HepG2 (cell line): ENCODE data around the gene DCAF7. TPM values are rescaled to one million over a fixed set of nuclear protein-coding genes. Genes with fewer than 3 reads are reported as not detected.

Experiments used
- AGO2 ChIP-seq: fragments of 200-400 bp; formaldehyde crosslinking; optimal IDR thresholded peaks from 2 replicates; pipeline ENCODE3; 2017; ENCODE audit warnings: mild to moderate bottlenecking, low read depth, low read length, moderate library complexity
- BCL6 ChIP-seq: IDR thresholded peaks from 2 replicates; pipeline ENCODE4 v1.6.1; 2016; ENCODE audit warnings: missing genetic modification reagents, missing compliant biosample characterization
- ELF3 ChIP-seq: IDR thresholded peaks from 2 replicates; pipeline ENCODE4 v1.6.1; 2016; ENCODE audit warnings: missing genetic modification reagents, missing compliant biosample characterization
- EP300 ChIP-seq, 3 experiments: sonication (generic) in 1 of 3; formaldehyde crosslinking in 1 of 3; IDR thresholded peaks; 2 replicates each; pipeline versions ENCODE4 v1.5.1 to v1.6.1; 2011 to 2020; ENCODE audit warnings: low read depth in 2 of 3, low read length in 2 of 3, borderline replicate concordance in 1 of 3, improper control_type of control experiment in 1 of 3, mild to moderate bottlenecking in 1 of 3, missing genetic modification reagents in 1 of 3, moderate library complexity in 1 of 3
- ISX ChIP-seq: sonication (generic); formaldehyde crosslinking; conservative IDR thresholded peaks from 2 replicates; pipeline ENCODE4 v1.5.0; 2020; ENCODE audit warnings: missing genetic modification reagents
- MAFF ChIP-seq: IDR thresholded peaks from 2 replicates; pipeline ENCODE4 v1.6.1; 2011; ENCODE audit warnings: low read depth, low read length, improper control_type of control experiment
- MIER3 ChIP-seq: IDR thresholded peaks from 2 replicates; pipeline ENCODE4 v1.6.1; 2016; ENCODE audit warnings: missing compliant biosample characterization, borderline replicate concordance
- MTF2 ChIP-seq: sonication (generic); formaldehyde crosslinking; IDR thresholded peaks from 2 replicates; pipeline ENCODE4 v1.5.0; 2020; ENCODE audit warnings: missing genetic modification reagents, borderline replicate concordance
- PAX8 ChIP-seq: sonication (generic); formaldehyde crosslinking; IDR thresholded peaks from 2 replicates; pipeline ENCODE4 v1.8.0; 2022; ENCODE audit warnings: mild to moderate bottlenecking, missing genetic modification reagents, borderline replicate concordance
- POGZ ChIP-seq: sonication (generic); formaldehyde crosslinking; IDR thresholded peaks from 2 replicates; pipeline ENCODE4 v1.4.0; 2020; ENCODE audit warnings: mild to moderate bottlenecking, missing genetic modification reagents
- SPEN ChIP-seq: sonication (generic); formaldehyde crosslinking; IDR thresholded peaks from 2 replicates; pipeline ENCODE4 v1.5.1; 2020; ENCODE audit warnings: low read depth, mild to moderate bottlenecking, missing genetic modification reagents
- STAG1 ChIP-seq: sonication (generic); formaldehyde crosslinking; IDR thresholded peaks from 2 replicates; pipeline ENCODE4 v1.4.0; 2020; ENCODE audit warnings: missing genetic modification reagents
- TBP ChIP-seq: sonication (generic); formaldehyde crosslinking; IDR thresholded peaks from 2 replicates; pipeline ENCODE4 v1.5.0; 2020; ENCODE audit warnings: missing genetic modification reagents
- ZNF329 ChIP-seq: sonication (generic); formaldehyde crosslinking; IDR thresholded peaks from 2 replicates; pipeline ENCODE4 v1.9.0; 2021; ENCODE audit warnings: low read depth, mild to moderate bottlenecking, missing genetic modification reagents
- ZNF552 ChIP-seq: sonication (generic); formaldehyde crosslinking; IDR thresholded peaks from 2 replicates; pipeline ENCODE4 v1.9.0; 2022; ENCODE audit warnings: missing genetic modification reagents, mild to moderate bottlenecking, borderline replicate concordance
- ZNF562 ChIP-seq: sonication (generic); formaldehyde crosslinking; IDR thresholded peaks from 2 replicates; pipeline ENCODE4 v1.8.0; 2022; ENCODE audit warnings: missing genetic modification reagents, borderline replicate concordance
- polyA plus RNA-seq, 8 experiments: library from polyadenylated mRNA; depleted of rRNA in 3 of 8; stranded (reverse) in 7 of 8; unstranded in 1 of 8; fragments of >200 nt; fragmentation: Illumina TruSeq in 4 of 8; extraction: Trizol in 4 of 8; gene quantifications; 2 replicates each; pipeline versions ENCODE4 v1.2.1 to v1.2.3, GENCODE V29; 2011 to 2016; ENCODE audit warnings: low read depth in 4 of 8, missing spikeins in 1 of 8, mixed read lengths in 1 of 8; ENCODE audit not compliant: insufficient read depth in 1 of 8
- total RNA-seq, 5 experiments: library from RNA; depleted of rRNA; stranded (reverse); fragments of >200 nt; fragmentation: Illumina TruSeq; extraction: Trizol; gene quantifications; 2 replicates each; pipeline ENCODE4 v1.2.3, GENCODE V29; 2016; ENCODE audit warnings: low read depth in 1 of 5
- TF ChIP-seq, protein P1 (sequence below): sonication (generic); formaldehyde crosslinking; IDR thresholded peaks from 2 replicates; pipeline ENCODE4 v1.5.0; 2020; ENCODE audit warnings: mild to moderate bottlenecking, missing genetic modification reagents, borderline replicate concordance
- TF ChIP-seq, protein P2 (sequence below): sonication (generic); formaldehyde crosslinking; IDR thresholded peaks from 2 replicates; pipeline ENCODE4 v1.4.0; 2020; ENCODE audit warnings: missing genetic modification reagents, mild to moderate bottlenecking, borderline replicate concordance
- TF ChIP-seq, protein P3 (sequence below): sonication (generic); formaldehyde crosslinking; IDR thresholded peaks from 2 replicates; pipeline ENCODE4 v1.8.1; 2023; ENCODE audit warnings: mild to moderate bottlenecking, moderate library complexity, missing genetic modification reagents

DCAF7 gene
- total and polyA plus RNA-seq, 2 of the 13 experiments (the other 11 are each of a cell fraction or from before 2014, with no cell fraction given) = 55.2 to 73.4 TPM

DNA sequence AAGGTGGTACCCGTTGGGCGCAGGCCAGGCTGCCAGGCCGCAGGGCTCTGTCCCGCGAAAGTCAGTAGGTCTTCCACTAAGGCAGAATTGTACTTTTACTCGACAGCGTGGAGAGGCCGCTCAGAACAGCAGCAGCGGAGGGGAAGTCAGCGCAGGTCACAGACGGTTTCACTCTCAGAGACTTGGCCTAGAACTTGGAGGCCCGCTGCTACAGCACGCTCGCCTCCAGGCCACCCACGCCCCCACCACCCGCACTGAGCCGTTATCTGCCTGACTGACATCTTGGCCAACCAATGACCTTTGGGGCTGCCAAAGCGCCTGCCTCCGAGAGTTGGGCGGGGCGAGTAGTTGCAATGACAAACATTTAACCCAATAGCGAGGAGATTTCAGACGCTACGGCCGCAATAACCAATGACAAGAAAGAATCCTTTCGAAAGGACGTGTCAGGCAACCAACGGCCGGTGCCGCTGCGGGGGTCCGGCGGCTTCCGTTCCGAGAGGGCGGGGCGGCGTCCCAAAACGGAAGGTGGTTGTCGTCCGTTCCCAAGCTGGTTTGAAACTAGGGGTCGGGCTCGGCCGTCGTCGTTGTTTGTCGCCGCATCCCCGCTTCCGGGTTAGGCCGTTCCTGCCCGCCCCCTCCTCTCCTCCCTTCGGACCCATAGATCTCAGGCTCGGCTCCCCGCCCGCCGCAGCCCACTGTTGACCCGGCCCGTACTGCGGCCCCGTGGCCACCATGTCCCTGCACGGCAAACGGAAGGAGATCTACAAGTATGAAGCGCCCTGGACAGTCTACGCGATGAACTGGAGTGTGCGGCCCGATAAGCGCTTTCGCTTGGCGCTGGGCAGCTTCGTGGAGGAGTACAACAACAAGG, at the start of gene DCAF7 (continued):
- TF ChIP-seq ZNF552 (peak; percentile 42; the same call in 1 of the 2 replicates), ZNF562 (CRISPR knock-in tag) (no peak), BCL6 (CRISPR knock-in tag) (peak; percentile 80), MTF2 (CRISPR knock-in tag) (0 out of 2 replicates have a peak, but pooled peaks have one; percentile 30), POGZ (CRISPR knock-in tag) (peak; percentile 60), ISX (CRISPR knock-in tag) (peak; percentile 92), TBP (CRISPR knock-in tag) (no peak; the same call in none of the 2 replicates), SPEN (peak; percentile 87), PAX8 (CRISPR knock-in tag) (0 out of 2 replicates have a peak, but pooled peaks have one; percentile 32), MIER3 (CRISPR knock-in tag) (peak; percentile 51; the same call in 1 of the 2 replicates), STAG1 (CRISPR knock-in tag) (peak; percentile 28), AGO2 (peak; percentile 75), EP300 (IDR thresholded peaks at IDR 0.05; ENCODE audit: low read depth in 2 of 2, low read length in 2 of 2) (peak in 1 of 2 experiments; percentile 10; a peak in 1 of 4 replicates), EP300 (CRISPR knock-in tag; IDR thresholded peaks at IDR 0.05; ENCODE audit: borderline replicate concordance) (no peak; the same call in 1 of the 2 replicates), ZNF329 (CRISPR knock-in tag) (peak; percentile 60; the same call in 1 of the 2 replicates), MAFF (no peak), ELF3 (CRISPR knock-in tag) (peak; percentile 91)
- TF ChIP-seq, protein P1, sequence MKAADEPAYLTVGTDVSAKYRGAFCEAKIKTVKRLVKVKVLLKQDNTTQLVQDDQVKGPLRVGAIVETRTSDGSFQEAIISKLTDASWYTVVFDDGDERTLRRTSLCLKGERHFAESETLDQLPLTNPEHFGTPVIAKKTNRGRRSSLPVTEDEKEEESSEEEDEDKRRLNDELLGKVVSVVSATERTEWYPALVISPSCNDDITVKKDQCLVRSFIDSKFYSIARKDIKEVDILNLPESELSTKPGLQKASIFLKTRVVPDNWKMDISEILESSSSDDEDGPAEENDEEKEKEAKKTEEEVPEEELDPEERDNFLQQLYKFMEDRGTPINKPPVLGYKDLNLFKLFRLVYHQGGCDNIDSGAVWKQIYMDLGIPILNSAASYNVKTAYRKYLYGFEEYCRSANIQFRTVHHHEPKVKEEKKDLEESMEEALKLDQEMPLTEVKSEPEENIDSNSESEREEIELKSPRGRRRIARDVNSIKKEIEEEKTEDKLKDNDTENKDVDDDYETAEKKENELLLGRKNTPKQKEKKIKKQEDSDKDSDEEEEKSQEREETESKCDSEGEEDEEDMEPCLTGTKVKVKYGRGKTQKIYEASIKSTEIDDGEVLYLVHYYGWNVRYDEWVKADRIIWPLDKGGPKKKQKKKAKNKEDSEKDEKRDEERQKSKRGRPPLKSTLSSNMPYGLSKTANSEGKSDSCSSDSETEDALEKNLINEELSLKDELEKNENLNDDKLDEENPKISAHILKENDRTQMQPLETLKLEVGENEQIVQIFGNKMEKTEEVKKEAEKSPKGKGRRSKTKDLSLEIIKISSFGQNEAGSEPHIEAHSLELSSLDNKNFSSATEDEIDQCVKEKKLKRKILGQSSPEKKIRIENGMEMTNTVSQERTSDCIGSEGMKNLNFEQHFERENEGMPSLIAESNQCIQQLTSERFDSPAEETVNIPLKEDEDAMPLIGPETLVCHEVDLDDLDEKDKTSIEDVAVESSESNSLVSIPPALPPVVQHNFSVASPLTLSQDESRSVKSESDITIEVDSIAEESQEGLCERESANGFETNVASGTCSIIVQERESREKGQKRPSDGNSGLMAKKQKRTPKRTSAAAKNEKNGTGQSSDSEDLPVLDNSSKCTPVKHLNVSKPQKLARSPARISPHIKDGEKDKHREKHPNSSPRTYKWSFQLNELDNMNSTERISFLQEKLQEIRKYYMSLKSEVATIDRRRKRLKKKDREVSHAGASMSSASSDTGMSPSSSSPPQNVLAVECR (CRISPR knock-in tag) = peak; percentile 98
- TF ChIP-seq, protein P2, sequence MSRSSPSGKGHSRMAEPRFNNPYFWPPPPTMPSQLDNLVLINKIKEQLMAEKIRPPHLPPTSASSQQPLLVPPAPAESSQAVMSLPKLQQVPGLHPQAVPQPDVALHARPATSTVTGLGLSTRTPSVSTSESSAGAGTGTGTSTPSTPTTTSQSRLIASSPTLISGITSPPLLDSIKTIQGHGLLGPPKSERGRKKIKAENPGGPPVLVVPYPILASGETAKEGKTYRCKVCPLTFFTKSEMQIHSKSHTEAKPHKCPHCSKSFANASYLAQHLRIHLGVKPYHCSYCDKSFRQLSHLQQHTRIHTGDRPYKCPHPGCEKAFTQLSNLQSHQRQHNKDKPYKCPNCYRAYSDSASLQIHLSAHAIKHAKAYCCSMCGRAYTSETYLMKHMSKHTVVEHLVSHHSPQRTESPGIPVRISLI (CRISPR knock-in tag) = peak; percentile 10; the same call in 1 of the 2 replicates
- TF ChIP-seq, protein P3, sequence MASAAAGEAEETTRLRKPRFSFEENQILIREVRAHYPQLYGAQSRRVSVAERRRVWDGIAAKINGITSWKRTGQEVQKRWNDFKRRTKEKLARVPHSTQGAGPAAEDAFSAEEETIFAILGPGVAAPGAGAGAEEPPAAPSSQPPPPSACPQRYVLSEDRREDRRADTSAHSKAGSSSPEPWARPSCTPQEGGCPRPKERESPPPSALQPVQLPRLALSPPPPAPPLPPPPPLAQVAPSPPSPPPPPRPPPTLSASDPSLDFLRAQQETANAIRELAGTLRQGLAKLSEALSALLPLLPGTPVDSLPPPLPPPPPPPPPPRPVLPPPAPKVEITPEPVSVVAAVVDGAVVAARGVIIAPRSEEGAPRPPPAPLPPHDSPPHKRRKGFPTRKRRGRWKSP (CRISPR knock-in tag) = peak; percentile 85; the same call in 1 of the 2 replicates
